ENCODE results near the gene PWWP2B.

DNA sequence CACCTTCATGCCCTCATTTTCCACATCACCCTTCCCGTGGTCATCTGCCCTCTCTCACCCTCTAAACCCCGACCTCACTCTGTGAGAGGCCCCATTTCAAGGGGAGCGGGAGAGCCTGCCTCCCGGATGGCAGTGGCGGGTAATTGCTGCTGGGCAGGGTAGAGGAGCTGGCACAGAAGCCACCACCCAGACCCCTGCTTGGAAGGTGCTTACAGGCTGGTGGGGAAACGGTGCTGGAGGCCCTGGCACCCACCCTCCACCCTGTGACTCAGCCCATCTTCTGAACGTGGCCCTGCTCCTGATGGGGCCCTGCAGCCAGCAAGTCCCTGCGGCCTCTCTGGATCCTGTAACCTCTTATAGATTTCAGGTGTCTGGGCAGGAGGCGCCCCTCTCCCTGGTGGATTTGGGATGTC, 10.6 kb upstream of the PWWP2B start:
- TF ChIP-seq POLR2A (IDR thresholded peaks at IDR 0.05), result no peak
- TF ChIP-seq, protein P1, sequence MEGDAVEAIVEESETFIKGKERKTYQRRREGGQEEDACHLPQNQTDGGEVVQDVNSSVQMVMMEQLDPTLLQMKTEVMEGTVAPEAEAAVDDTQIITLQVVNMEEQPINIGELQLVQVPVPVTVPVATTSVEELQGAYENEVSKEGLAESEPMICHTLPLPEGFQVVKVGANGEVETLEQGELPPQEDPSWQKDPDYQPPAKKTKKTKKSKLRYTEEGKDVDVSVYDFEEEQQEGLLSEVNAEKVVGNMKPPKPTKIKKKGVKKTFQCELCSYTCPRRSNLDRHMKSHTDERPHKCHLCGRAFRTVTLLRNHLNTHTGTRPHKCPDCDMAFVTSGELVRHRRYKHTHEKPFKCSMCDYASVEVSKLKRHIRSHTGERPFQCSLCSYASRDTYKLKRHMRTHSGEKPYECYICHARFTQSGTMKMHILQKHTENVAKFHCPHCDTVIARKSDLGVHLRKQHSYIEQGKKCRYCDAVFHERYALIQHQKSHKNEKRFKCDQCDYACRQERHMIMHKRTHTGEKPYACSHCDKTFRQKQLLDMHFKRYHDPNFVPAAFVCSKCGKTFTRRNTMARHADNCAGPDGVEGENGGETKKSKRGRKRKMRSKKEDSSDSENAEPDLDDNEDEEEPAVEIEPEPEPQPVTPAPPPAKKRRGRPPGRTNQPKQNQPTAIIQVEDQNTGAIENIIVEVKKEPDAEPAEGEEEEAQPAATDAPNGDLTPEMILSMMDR (IDR thresholded peaks at IDR 0.05), result no peak
